Loucy (cell line): ENCODE data around the gene ACAA1.

Source experiments
- H2AFZ ChIP-seq: fragments of 200-600 bp; sonication (generic); 2 replicates; pipeline ENCODE4 v1.6.0; 2016; ENCODE audit warnings: antibody characterized with exemption, mild to moderate bottlenecking, low read length, moderate library complexity
- H3F3A ChIP-seq: fragments of 200-600 bp; 2 replicates; pipeline ENCODE4 v1.6.0; 2016; ENCODE audit warnings: antibody characterized with exemption, low read depth, mild to moderate bottlenecking
- H3K27me3 ChIP-seq: fragments of 200-600 bp; sonication (generic); 2 replicates; pipeline ENCODE4 v1.6.1; 2014; ENCODE audit warnings: low read length, mild to moderate bottlenecking; ENCODE audit not compliant: insufficient read depth, poor library complexity, severe bottlenecking
- H3K36me3 ChIP-seq: fragments of 200-600 bp; sonication (generic); 2 replicates; pipeline ENCODE4 v1.6.1; 2016; ENCODE audit warnings: low read length; ENCODE audit not compliant: insufficient read depth
- H3K4me1 ChIP-seq: fragments of 200-600 bp; sonication (generic); 2 replicates; pipeline ENCODE4 v1.5.1; 2014; ENCODE audit warnings: low read length, mild to moderate bottlenecking; ENCODE audit not compliant: insufficient read depth, poor library complexity, severe bottlenecking
- H3K4me2 ChIP-seq: fragments of 200-600 bp; sonication (generic); 2 replicates; pipeline ENCODE4 v1.6.0; 2014; ENCODE audit warnings: antibody characterized with exemption, low read length, low read depth, mild to moderate bottlenecking; ENCODE audit not compliant: poor library complexity, severe bottlenecking
- H3K4me3 ChIP-seq: fragments of 200-600 bp; sonication (generic); 2 replicates; pipeline ENCODE4 v1.5.1; 2014; ENCODE audit warnings: low read length, mild to moderate bottlenecking, mixed read lengths; ENCODE audit not compliant: poor library complexity, severe bottlenecking
- H3K79me2 ChIP-seq: fragments of 200-600 bp; sonication (generic); 2 replicates; pipeline ENCODE4 v1.6.1; 2014; ENCODE audit warnings: low read length; ENCODE audit not compliant: insufficient read depth
- H3K9ac ChIP-seq: fragments of 200-600 bp; sonication (generic); 2 replicates; pipeline ENCODE4 v1.6.0; 2014; ENCODE audit warnings: mild to moderate bottlenecking, low read depth, low read length, moderate library complexity; ENCODE audit not compliant: poor library complexity, severe bottlenecking
- H3K9me2 ChIP-seq: fragments of 200-600 bp; sonication (generic); replicated peaks from 2 replicates; pipeline ENCODE4 v1.6.1; 2016; ENCODE audit warnings: low read depth, low read length, mixed read lengths
- H3K9me3 ChIP-seq: fragments of 200-600 bp; sonication (generic); 2 replicates; pipeline ENCODE4 v1.6.1; 2014; ENCODE audit warnings: mild to moderate bottlenecking, antibody characterized with exemption, low read length, low read depth; ENCODE audit not compliant: insufficient read depth
- H4K20me1 ChIP-seq: fragments of 200-600 bp; sonication (generic); 2 replicates; pipeline ENCODE4 v1.6.0; 2014; ENCODE audit warnings: antibody characterized with exemption, low read length, mild to moderate bottlenecking; ENCODE audit not compliant: insufficient read depth, poor library complexity, severe bottlenecking
- CTCF ChIP-seq: fragments of 200-600 bp; sonication (generic); conservative IDR thresholded peaks from 2 replicates; pipeline ENCODE4 v1.5.1; 2014; ENCODE audit warnings: mild to moderate bottlenecking, antibody characterized with exemption, low read length
- EZH2phosphoT487 ChIP-seq: fragments of 200-600 bp; IDR thresholded peaks from 2 replicates; pipeline ENCODE4 v1.6.1; 2018; ENCODE audit warnings: antibody characterized with exemption, mild to moderate bottlenecking, moderate library complexity, borderline replicate concordance

ACAA1 gene

DNA sequence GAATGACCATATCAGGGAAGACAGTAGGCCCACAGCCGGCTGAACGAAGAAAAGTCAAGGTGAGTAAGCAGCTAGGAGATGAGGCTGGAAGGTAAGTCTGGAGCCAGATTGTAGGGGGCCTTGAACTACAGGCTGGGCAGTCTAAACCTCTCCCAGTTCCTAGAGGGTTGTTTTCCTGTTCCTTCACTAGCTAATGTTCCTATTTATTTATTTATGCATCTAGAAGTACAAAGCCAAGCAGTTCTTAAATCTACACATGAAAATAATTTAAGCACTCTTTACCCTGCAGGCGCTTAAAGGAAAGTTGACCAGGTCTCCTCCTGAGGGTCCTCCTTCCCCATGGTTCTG, 3.7 kb downstream of the ACAA1 start:
- Histone ChIP-seq H3K36me3 (peaks cover 19% of the 10 kb centered on the region; the same call in 1 of the 2 replicates), H3K79me2 (peaks cover 37% of the 10 kb centered on the region)

GRCh38 chr3:38131621-38132369, 5.1 kb downstream of the ACAA1 start:
- Histone ChIP-seq H3K36me3 (peaks cover 29% of the 10 kb centered on the region; the same call in 1 of the 2 replicates), H3K4me2 (peak overlapping the region; percentile 9), H3K4me3 (no peak overlapping the region), H3K27me3 (no peaks in the 10 kb centered on the region), H2AFZ (no peak overlapping the region), H3F3A (no peaks in the 10 kb centered on the region), H3K9me2 (no peaks in the 10 kb centered on the region), H3K9me3 (no peaks in the 10 kb centered on the region), H4K20me1 (peaks cover 25% of the 10 kb centered on the region), H3K79me2 (peaks cover 33% of the 10 kb centered on the region), H3K9ac (no peak overlapping the region), H3K4me1 (peaks cover 19% of the 10 kb centered on the region)
- TF ChIP-seq CTCF (peak; percentile 79), EZH2phosphoT487 (no peak)

More for the DNA sequence above, 3.7 kb downstream of the ACAA1 start:
- H3K9ac ChIP-seq = peak overlapping the region; percentile 11
- peaks cover 28% of the 10 kb centered on the region for H3K4me1 ChIP-seq
- H3K4me2 ChIP-seq = peak overlapping the region; percentile 9
- TF ChIP-seq EZH2phosphoT487 (no peak), CTCF (no peak)
- H3K27me3 ChIP-seq = no peaks in the 10 kb centered on the region
- no peaks in the 10 kb centered on the region for H3K9me2 ChIP-seq
- no peak overlapping the region for H2AFZ ChIP-seq
- H3F3A ChIP-seq = no peaks in the 10 kb centered on the region
- H4K20me1 ChIP-seq = peaks cover 26% of the 10 kb centered on the region
- H3K4me3 ChIP-seq = no peak overlapping the region
- no peaks in the 10 kb centered on the region for H3K9me3 ChIP-seq

- H3K79me2 ChIP-seq = peaks cover 21% of the 10 kb centered on the region
- H3K9me2 ChIP-seq = no peaks in the 10 kb centered on the region
- peaks cover 14% of the 10 kb centered on the region for H4K20me1 ChIP-seq
- no peak overlapping the region for H3K4me2 ChIP-seq
- no peak overlapping the region for H3K4me3 ChIP-seq
- no peaks in the 10 kb centered on the region for H3F3A ChIP-seq
- TF ChIP-seq EZH2phosphoT487 (no peak), CTCF (no peak)
- no peaks in the 10 kb centered on the region for H3K9me3 ChIP-seq
- H3K36me3 ChIP-seq = peaks cover 41% of the 10 kb centered on the region; the same call in 1 of the 2 replicates
- peaks cover 16% of the 10 kb centered on the region for H3K4me1 ChIP-seq
- no peak overlapping the region for H3K9ac ChIP-seq
- H3K27me3 ChIP-seq = no peaks in the 10 kb centered on the region
- H2AFZ ChIP-seq = no peak overlapping the region
Measured at GRCh38 chr3:38130631-38131065, 6.3 kb downstream of the ACAA1 start.
